Fibroblast of skin of scalp (primary cell): ENCODE data around the gene ADARB2.

Source experiments
- DNase-seq: peaks from one replicate; pipeline ENCODE4 v3.0.0-alpha.2; 2013

ADARB2 gene

DNA sequence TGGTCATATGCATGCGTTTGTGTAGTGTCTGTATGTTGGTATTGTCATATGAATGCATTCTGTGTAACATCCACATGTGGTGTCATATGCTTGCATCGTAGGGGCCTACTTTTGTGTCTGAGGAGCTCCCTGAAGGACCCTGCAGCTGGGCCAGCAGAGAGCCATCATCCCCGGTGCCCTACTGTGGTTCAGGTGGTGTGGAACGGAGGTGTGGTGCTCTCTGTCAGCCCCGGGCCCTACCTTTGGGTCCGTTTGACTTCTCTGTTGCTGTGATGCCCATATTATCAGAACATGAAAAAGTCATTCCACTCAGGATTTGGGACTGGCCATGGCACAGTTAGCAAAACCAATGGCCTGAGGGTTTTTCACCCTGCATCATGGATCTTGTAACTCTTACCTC, 217.9 kb downstream of the ADARB2 start:
- no peak for DNase-seq

DNA sequence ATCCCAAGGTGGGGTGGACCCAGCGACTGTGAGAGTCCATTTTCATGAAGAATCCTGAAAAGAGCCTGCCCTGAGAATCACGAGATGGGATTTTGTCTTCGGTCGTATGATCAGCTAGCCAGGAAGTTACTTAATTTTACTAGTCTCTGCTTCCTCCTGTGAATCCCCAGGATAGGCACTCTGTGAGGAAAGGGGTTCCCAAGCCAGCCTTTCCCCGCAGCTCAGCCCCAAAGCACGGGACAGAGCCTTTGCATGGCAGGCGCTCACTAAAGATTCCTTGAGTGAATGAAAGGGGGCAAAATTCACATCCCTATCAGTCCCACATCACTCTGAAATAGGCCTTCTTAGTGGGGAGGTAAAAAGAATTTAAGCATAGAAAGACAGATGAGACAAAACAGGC, 219.6 kb downstream of the ADARB2 start:
- DNase-seq, result no peak

DNA sequence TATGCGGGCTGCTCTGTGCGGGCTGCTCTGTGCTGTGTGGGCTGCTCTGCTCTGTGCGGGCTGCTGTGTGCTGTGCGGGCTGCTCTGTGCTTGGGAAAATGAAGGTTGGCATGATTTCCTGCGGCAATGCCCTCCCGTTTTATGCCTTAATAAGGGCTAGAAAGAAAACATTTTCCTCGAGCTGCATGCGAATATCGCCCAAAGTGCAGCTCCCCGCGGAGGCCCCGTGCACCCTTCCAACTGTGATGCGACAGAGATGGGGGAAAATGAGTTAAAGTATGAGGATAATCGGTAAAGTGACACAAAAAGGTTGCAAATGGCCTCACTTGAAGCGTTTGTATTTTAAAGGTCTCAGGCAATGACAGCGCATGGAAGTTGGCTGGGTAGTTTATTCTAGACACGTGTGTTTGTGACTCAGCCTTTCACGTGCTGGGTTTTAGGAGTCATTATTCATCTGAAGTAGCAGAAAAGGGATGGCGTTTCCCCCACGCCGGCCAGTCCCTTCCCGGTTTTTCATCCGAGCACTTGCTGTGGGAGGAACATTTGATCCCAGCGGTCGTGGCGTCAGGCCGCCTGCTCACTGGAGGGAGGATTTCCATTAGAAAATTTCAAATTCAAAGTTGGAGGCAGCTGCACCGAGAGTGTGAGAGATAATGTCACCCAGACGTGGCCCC, 220.7 kb downstream of the ADARB2 start:
- no peak for DNase-seq

DNA sequence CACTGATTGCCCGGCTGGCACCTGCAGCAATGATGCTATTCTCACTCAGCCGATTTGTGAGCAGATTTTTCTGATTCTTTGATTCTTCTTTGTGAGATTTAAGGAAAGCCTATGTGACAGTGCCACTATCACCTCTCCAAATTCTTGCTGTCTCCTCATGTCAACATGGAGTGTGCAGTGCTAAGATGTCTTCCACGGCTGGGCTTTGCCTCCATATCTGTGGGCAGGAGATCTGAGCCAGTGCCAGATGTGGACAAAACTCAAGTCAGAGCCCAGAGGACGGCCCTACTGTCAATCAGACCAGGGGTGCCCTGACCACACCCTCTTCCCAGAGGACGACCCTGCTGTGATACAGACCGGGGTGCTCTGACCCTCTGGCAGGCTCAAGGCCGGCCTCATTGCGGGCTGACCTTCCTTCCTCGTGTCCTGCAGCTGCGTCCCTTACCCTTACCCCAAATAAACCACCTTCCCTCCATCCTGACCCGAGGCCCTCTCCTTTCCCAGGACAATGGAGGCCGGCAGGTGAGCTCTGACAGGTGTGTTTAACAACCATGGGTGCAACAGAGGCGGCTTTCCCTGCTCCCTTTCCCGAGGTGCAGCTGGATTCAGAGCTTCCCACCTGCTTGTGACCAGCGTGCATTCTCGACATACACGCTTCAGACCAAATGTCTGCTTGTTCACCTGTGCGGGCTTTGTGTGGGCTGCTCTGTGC, 221.4 kb downstream of the ADARB2 start:
- no peak for DNase-seq

DNA sequence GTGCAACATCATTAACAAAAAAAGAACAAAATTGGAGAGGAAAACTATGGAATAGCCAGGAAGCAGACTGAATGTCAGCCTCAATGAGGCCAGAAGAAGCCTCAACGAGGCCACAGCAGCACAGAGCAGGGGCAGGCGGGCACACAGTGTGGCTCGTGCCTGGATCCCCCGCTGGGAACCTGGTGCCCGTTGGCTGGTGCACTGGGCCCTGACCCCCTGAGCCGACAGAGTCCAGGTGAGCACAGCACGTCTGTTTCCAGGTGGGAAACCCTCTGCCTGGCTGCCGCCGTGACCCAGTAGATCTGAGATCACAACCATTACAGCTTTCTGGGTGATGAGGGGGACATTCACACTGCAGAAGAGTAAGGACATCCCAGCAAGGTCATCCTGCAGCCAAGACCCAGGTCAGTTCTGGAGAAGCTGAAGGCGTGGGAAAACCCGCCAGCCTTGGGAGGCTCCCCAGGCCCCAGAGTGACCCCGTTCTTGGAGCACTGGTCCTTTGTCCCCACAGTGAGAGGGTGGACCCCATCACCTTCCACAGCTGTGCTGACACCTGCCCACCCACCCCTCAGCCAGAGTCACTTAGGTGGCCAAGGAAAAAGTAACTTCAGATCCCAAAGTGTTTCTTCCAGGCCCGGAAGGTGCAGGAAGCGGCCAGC, 222.1 kb downstream of the ADARB2 start:
- DNase-seq, result no peak

DNA sequence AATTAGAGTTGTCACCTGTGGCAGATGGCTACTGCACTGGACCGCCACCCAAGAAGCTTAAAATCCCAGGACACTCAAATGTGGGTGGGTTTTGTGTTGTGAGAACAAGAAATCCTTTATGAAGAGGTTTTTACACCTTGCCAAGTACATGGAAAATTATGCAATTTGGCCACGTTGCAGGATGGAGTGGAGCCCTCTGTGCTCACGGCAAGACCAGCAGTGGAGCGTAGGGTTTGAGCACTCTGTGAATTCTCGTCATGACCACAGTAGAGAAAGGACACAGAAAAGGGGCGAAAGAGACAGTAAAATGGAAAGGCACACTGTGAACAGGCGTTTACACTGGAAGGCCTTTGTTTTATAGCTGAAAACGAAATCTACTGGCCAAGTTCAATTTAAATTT, 222.6 kb downstream of the ADARB2 start:
- no peak for DNase-seq

DNA sequence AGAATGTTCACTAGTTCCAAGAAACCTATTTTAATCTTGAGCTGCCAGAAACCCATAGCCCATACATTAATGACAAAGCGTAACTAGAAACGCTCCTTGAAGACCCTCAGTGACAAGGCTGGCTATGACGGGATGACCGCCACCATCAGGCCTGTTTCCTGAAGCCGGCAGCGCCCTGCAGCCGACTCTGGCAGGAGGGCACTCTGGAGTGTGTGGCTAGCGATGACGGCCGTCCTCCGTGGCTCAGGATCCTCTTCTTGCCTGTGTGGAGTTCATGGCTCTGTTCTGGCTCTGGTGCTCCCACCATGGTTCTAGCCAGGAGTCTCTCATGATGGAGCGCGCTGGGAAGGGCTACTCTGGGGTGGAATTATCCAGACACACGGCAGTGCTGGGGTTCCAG, 224.1 kb downstream of the ADARB2 start:
- DNase-seq, result no peak

DNA sequence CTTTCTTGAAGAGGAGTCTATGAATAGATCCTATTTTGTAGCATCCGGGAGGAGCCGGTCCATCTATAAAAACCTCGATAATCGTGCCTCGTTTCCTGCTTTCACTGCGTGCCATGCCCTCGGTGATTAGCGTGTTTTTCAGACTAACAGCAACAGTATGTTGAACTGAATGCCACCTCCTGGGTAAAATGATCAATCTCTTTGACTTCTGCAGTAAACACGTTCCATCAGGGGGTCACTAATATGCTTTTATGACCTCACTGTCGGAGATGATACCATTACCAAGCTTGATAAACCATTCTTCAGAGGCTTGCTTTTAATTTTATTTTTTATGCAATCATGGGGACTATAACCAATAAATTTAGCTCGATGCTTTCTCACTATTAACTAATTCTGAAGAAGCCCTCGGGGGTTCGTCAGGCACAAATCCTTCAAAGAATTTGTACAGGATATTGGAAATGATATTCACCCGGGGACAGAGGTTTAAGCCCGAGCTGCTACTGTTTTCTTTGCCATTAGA, 228.3 kb downstream of the ADARB2 start:
- no peak for DNase-seq

DNA sequence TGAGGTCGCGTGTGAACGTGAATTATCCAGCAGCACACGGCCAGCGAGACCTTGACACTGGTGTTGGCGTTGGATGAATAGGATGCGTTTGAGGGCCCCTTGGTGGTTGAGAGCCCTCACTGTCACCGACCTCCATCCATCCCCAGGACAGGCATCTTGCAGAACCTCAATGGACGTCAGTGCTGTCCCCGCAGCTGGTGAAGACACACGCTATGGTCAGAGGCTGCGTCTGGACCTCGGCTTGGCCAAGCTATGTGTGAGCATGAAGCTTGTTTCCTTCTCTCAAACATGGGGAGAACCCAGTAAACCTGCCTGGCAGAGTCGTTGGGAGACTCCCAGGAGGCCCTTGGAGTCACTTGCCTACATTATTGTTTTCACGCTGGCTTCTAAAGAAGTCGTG, 229.2 kb downstream of the ADARB2 start:
- DNase-seq, result no peak

DNA sequence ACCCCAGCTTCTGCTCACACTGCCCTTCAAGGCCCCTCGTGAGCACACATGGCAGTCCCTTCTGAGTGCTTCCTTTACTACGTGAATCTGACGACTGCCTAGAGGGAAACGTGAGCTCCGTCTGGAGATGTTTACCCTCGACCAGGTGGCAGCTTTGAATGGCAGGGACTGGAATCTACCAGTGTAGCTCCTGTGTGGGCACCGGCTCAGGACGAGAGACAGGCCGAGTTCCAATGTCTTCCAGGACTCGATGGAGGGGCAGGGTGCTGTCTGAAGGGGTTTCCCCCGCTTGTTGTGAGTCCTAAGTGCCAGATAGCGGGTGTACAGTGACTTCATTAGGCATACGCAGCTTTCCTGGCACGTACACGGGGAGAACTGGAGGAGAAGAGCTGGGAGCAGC, 229.9 kb downstream of the ADARB2 start:
- no peak for DNase-seq

DNA sequence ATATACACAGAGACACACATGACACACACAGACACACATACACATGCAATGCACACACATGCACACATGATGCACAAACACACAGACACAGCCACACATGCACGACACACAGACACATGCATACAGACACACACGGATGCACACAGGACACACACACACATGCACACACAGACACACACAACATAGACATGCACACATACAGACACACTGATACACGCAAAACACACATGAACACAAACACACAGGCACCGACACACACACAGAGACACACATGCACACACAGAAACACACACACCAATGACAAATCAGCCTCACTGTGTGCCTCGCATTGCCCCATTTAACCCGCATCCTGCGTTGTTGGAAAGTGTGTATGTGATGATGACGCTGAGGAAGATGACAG, 232.4 kb downstream of the ADARB2 start:
- DNase-seq, result no peak

DNA sequence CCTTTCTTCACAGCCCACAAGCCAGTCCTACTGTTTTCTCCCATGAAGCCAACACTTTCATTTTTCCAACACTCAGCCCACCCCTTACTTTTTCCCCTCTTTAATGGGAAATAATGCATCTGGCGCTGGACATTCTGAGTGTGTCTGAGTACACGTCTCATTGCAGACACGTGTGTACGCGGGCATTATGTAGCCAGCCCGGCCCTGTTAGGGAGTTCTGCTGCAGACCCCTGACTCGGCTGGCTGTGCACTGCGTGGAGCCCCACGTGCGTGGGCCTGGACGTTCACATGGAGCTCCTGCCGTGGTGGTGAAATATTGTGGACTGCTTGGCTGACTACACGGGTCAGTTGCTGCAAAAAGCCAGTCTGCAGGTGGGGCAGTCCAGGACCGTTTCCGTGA, 233.0 kb downstream of the ADARB2 start:
- DNase-seq, result no peak

DNA sequence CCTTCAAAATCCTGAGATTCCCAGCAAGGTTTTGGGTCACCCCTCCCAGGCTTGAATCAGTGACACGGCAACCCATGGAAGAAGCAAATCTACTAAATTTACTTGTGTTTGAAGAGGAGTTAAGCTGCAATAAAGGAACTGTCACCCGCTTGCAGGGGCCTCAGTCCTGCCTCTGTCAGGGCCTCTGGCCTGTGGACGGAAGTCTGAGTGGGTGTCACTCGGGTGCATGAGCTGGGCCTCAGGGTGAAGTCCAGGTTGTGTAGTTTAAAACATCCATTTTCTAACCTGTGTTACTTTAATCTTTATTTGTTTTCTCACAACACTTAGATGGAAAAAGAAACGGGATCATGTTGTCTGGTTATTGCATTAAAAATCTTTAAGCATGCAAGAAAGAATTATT, 234.9 kb downstream of the ADARB2 start:
- no peak for DNase-seq

DNA sequence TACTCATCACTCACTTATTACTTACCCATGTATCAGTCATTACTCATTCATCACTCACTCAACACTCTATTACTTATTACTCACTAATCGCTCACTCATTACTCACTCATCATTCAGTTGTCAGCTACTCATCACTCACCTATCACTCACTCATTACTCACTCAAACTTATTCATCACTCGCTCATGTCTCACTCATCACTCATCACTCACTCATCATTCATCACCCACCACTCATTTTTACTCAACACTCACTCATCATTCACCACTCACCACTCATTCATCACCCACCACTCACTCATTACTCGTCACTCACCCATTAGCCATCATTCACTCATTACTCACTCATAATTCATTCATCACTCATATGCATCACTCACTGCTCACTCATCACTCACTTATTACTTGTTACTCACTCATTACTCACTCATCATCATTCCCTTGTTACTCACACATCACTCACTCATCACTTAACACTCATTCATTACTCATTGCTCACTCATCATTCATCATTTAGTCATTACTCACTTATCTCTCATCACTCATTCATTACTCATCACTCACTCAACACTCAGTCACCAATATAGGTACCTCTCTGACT, 237.9 kb downstream of the ADARB2 start:
- DNase-seq, result no peak

DNA sequence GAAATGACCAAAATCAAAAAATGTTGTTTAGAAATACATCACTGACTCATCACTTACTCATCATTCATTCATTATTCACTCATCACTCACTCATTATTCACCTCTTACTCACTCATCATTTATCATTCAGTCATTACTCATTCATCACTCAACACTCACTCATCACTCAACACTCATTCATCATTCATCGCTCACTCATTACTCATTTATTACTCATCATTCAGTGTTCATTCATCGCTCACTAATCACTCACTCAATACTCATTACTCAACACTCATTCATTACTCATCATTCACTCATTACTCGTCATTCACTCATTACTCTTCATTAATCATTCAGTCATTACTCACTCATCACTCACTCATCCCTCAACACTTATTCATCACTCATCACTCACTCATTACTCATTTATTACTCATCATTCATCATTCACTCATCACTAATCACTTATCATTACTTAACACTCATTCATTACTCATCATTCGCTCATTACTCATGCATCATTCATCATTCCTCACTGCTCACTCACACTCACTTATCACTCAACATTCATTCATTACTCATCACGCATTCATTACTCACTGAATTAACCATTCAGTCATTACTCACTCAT, 238.5 kb downstream of the ADARB2 start:
- DNase-seq, result no peak

DNA sequence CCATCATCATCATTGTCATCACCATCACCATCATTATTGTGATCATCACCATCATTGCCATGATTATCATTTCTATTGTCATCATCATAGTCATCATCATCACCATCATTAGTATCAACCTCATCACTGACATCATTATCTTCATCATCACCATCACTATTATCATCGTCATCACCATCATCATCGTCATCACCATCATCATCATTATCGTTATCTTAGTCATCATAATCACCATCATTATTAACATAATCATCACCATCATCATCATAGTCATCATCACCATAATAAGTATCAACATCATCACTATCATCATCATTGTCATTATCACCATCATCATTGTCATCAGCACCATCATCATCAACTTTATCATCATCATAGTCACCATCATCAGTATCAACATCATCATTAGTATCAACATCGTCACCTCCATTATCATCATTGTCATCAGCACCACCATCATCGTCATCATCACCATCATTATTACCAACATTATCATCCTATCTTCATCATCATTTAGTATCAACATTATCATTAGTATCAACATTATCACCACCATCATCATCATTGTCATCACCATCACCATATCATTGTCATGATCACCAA, 241.3 kb downstream of the ADARB2 start:
- DNase-seq, result no peak

DNA sequence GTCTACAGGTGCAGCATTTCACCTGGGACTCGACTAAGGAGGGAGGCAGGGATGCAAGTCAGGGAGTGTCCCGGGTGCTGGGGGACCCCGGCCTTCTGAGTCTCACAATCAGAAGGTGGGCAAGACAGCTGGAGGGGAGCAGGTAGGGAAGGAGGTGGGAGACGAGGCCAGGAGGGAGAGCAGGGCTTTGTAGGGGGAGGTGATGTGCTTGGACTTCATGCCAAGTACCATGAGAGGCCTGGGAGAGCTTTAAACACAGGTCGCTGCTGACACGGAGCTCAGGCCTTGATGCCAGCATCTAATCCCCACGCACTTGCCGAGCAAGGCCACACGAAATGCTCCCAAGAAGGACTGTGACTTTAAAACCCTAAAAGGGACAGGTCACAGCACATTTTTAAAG, 244.7 kb downstream of the ADARB2 start:
- DNase-seq, result no peak

DNA sequence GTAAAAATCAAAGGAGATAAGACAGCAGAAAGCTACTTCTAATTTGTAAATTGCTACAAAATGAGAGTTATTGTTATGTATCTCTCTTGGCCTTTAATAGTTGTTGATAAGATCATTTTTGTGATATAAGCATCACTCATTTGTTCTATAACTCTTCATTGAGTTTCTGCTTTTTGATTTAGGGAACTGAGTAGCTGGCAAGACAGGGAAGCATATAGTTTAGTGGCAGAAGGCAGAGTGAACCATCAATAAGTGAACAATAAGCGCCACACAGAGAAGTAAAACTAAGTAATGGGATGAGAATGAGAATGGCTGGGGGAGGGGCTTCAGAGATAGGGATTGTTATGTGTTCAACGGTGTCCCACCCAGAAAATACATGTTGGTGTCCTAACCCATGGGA, 245.4 kb downstream of the ADARB2 start:
- DNase-seq, result no peak

DNA sequence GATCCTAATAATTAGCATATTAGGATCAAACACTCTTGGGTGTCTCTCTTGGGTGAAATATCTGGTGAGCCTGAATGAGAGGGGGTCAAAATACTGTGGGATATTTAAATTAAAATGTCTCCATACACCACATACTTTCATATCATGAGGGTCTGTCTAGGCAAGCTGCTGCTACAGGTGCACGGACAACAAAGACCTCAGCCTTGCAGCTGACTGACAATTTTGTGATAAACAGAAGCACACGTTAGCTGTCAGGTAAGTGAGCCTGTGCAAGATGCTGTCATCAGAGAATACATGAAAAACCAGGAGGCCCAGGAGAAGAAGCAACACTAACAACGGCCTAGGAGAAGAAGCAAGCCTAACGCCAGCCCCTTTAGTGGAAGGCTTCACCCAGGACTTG, 247.5 kb downstream of the ADARB2 start:
- DNase-seq, result no peak

DNA sequence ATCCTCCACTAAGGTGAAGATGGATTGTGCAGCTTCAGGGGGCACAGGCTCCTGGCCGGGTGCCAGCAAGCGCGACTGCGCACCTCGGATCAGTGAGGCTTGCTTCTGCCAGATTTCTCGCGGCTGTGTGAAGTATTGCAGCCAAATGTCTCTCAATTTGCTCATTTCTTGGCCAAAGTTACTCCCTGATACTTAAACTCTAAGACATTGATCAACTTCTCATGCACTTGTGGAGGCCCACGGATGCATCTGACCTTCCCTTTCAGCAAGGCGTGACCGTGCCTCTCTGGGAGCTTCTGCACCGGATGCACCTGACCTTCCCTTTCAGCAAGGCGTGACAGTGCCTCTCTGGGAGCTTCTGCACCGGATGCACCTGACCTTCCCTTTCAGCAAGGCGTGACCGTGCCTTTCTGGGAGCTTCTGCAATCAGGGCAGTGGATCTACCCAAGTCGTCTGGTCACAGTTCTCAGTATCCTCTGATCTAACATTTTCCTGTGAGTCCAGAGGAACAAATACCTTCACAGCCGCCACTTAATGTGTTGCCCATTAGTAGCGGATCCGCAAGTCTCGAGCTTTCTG, 248.3 kb downstream of the ADARB2 start:
- DNase-seq, result no peak

DNA sequence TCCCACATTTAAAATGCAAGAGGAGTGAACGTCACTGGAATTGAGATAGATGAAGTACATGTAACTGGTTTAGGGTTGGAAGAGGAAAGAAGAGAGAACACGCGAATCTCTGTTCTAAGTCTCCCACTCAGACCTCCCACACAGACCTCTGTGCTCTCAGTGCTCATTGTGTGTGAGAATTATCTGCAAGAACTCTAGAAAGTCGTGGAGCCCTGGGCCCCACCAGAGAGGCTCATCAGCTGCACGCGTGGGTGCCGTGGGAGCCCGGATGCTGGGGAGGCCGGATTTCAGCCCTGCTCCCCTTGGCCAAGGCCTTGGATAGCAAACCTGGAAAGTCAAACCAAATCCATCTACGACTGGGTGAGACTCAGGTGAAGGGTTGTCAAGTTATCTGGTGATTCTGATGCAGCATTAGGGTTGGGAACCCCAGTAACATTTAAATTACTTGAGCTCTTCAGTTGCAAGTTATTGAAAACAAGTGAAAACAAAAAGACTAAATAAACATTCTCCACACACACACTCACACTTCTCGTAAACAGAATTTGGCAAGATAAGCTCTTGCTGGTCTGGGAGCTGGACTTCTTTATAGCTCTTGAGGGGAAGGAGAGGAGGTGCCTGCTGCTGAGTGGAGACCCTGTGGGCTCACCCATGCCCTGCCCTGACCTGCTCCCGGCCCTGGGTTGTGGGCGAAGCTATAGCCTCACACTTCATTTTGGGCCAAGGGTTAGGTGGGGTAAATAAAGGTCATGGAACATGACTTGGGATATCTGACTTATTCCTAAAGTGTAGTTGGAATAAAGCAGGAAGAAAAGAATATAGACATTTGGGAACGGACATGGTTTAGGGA, 250.3 kb downstream of the ADARB2 start:
- no peak for DNase-seq
